UCSD-AML1 (cell line): ENCODE results near the gene YEATS2.
"Not testable (repeated sequence)": the region's sequence is repeated elsewhere in the genome, so short reads cannot be mapped to it uniquely, and the experiment has no call there.

Source experiments
- DNase-seq: peaks from one replicate; lab custom pipeline; 2025; ENCODE audit not compliant: unreplicated experiment; lab: John Stamatoyannopoulos, UW

YEATS2 gene

GRCh38 chr3:183697610-183698317 is at the start of gene YEATS2:
Gene YEATS2 (plus strand): TSS chr3:183697797. CDS start chr3:183715163, 17,366 bp downstream.
- DNase-seq = peak; percentile 81

- no peak for DNase-seq
Measured at GRCh38 chr3:183650554-183650953, 47.0 kb upstream of the YEATS2 start.

GRCh38 chr3:183653209-183654064 is 44.2 kb upstream of the YEATS2 start:
- DNase-seq = no peak

GRCh38 chr3:183654727-183655126 is 42.9 kb upstream of the YEATS2 start:
- no peak for DNase-seq

- no peak for DNase-seq
Measured at GRCh38 chr3:183662099-183662498, 35.5 kb upstream of the YEATS2 start.

- DNase-seq = no peak
Measured at GRCh38 chr3:183664913-183665381, 32.6 kb upstream of the YEATS2 start.

GRCh38 chr3:183680061-183680460 is 17.5 kb upstream of the YEATS2 start:
- no peak for DNase-seq

- no peak for DNase-seq
Measured at GRCh38 chr3:183687705-183688104, 9.9 kb upstream of the YEATS2 start.

GRCh38 chr3:183688874-183689273 is 8.7 kb upstream of the YEATS2 start:
- DNase-seq = no peak

- DNase-seq = not testable (repeated sequence)
Measured at GRCh38 chr3:183689621-183690020, 8.0 kb upstream of the YEATS2 start.

- DNase-seq = no peak
Measured at GRCh38 chr3:183690402-183690995, 7.1 kb upstream of the YEATS2 start.

- DNase-seq = no peak
Measured at GRCh38 chr3:183692436-183692835, 5.2 kb upstream of the YEATS2 start.

- DNase-seq = peak; percentile 37
Measured at GRCh38 chr3:183695569-183696364, 1.8 kb upstream of the YEATS2 start.

GRCh38 chr3:183697123-183697609 is 431 bp upstream of the YEATS2 start:
- DNase-seq = no peak

GRCh38 chr3:183698318-183698751 is 738 bp downstream of the YEATS2 start:
- peak; percentile 60 for DNase-seq

- no peak for DNase-seq
Measured at GRCh38 chr3:183698756-183699155, 1.2 kb downstream of the YEATS2 start.

- no peak for DNase-seq
Measured at GRCh38 chr3:183699238-183699947, 1.8 kb downstream of the YEATS2 start.

GRCh38 chr3:183701744-183702143 is 4.1 kb downstream of the YEATS2 start:
- no peak for DNase-seq

GRCh38 chr3:183703892-183704291 is 6.3 kb downstream of the YEATS2 start:
- DNase-seq = not testable (repeated sequence)

- no peak for DNase-seq
Measured at GRCh38 chr3:183710231-183710630, 12.6 kb downstream of the YEATS2 start.
